HG03432 (cell line): ENCODE data around the gene CMYA5.

Source experiments
- ATAC-seq: cut with Tn5 transposase; IDR thresholded peaks from one replicate; pipeline ENCODE4 v1.9.1; 2021; ENCODE audit warnings: mild to moderate bottlenecking, moderate library complexity; ENCODE audit not compliant: unreplicated experiment

The CMYA5 gene

GRCh38 chr5:79834098-79834753, 144.6 kb downstream of the CMYA5 start:
- no peak for ATAC-seq

- no peak for ATAC-seq
Observed at GRCh38 chr5:79834754-79835714, 145.4 kb downstream of the CMYA5 start.

- no peak for ATAC-seq
Observed at GRCh38 chr5:79837761-79838551, 148.3 kb downstream of the CMYA5 start.

GRCh38 chr5:79840084-79840990, 150.7 kb downstream of the CMYA5 start:
- ATAC-seq = no peak

GRCh38 chr5:79841172-79841571, 151.5 kb downstream of the CMYA5 start:
- ATAC-seq = no peak

- no peak for ATAC-seq
Observed at GRCh38 chr5:79842006-79842881, 152.6 kb downstream of the CMYA5 start.

- ATAC-seq = no peak
Observed at GRCh38 chr5:79842991-79843390, 153.4 kb downstream of the CMYA5 start.

GRCh38 chr5:79843450-79844388, 154.1 kb downstream of the CMYA5 start:
- ATAC-seq = no peak

- no peak for ATAC-seq
Observed at GRCh38 chr5:79844571-79844970, 154.9 kb downstream of the CMYA5 start.

- no peak for ATAC-seq
Observed at GRCh38 chr5:79845448-79846197, 156.0 kb downstream of the CMYA5 start.

- ATAC-seq = no peak
Observed at GRCh38 chr5:79846198-79846521, 156.5 kb downstream of the CMYA5 start.

GRCh38 chr5:79847561-79847960, 157.9 kb downstream of the CMYA5 start:
- ATAC-seq = no peak

GRCh38 chr5:79849061-79849460, 159.4 kb downstream of the CMYA5 start:
- no peak for ATAC-seq
